ENCODE data around the gene TINAGL1. TPM values are rescaled to one million over a fixed set of nuclear protein-coding genes. Genes with fewer than 3 reads are reported as not detected.

The TINAGL1 gene
- total RNA-seq, 1 experiment from 2014 or later, result 2.9 TPM

GRCh38 chr1:31583995-31584868, 7.9 kb downstream of the TINAGL1 start:
- DNase-seq (ENCODE audit: unreplicated experiment), result peak; percentile 52
- POLR2A ChIA-PET, result interaction anchor here (0.7 to 2.7 kb wide), 2 partner anchors 10 to 60 kb away, joined by 3 to 16 read pairs; partner anchors contain the start of gene PEF1
- Mint-ChIP-seq H3K4me3 (ENCODE audit: unreplicated experiment) (no peak overlapping the region), H3K9me3 (ENCODE audit: unreplicated experiment) (no peaks in the 10 kb centered on the region), H3K4me1 (ENCODE audit: insufficient read depth, unreplicated experiment) (peaks cover 27% of the 10 kb centered on the region), H3K27ac (ENCODE audit: low read depth, unreplicated experiment) (no peak overlapping the region), H3K36me3 (ENCODE audit: insufficient read depth, unreplicated experiment) (peaks cover 11% of the 10 kb centered on the region), H3K27me3 (ENCODE audit: insufficient read depth, unreplicated experiment) (no peaks in the 10 kb centered on the region)
- intact Hi-C loops (cut with micrococcal nuclease), result no loop called here
- no peak for TF ChIP-seq CTCF (IDR thresholded peaks at IDR 0.05; ENCODE audit: unreplicated experiment)
- BruUV-seq (replicated peaks), result no TSS peak
- CTCF ChIA-PET, result interaction anchor here (0.6 to 1.0 kb wide), 5 partner anchors 9 to 35 kb away, joined by 3 to 5 read pairs (median 3); no protein-coding TSS in a partner anchor

GRCh38 chr1:31584869-31585735, 8.8 kb downstream of the TINAGL1 start:
- Mint-ChIP-seq H3K9me3 (ENCODE audit: unreplicated experiment) (no peaks in the 10 kb centered on the region), H3K4me3 (ENCODE audit: unreplicated experiment) (no peak overlapping the region), H3K27me3 (ENCODE audit: insufficient read depth, unreplicated experiment) (no peaks in the 10 kb centered on the region), H3K36me3 (ENCODE audit: insufficient read depth, unreplicated experiment) (peaks cover 11% of the 10 kb centered on the region), H3K4me1 (ENCODE audit: insufficient read depth, unreplicated experiment) (peaks cover 24% of the 10 kb centered on the region), H3K27ac (ENCODE audit: low read depth, unreplicated experiment) (no peak overlapping the region)
- ChIA-PET CTCF (interaction anchor here (0.6 to 1.0 kb wide), 6 partner anchors 8 to 81 kb away, joined by 3 to 5 read pairs (median 3); no protein-coding TSS in a partner anchor), POLR2A (interaction anchor here (0.6 to 2.7 kb wide), 2 partner anchors 11 to 212 kb away, joined by 4 to 16 read pairs; no protein-coding TSS in a partner anchor)
- no TSS peak for BruUV-seq (replicated peaks)
- DNase-seq (ENCODE audit: unreplicated experiment), result no peak
- no peak for TF ChIP-seq CTCF (IDR thresholded peaks at IDR 0.05; ENCODE audit: unreplicated experiment)
- intact Hi-C loops (cut with micrococcal nuclease), result no loop called here

DNA sequence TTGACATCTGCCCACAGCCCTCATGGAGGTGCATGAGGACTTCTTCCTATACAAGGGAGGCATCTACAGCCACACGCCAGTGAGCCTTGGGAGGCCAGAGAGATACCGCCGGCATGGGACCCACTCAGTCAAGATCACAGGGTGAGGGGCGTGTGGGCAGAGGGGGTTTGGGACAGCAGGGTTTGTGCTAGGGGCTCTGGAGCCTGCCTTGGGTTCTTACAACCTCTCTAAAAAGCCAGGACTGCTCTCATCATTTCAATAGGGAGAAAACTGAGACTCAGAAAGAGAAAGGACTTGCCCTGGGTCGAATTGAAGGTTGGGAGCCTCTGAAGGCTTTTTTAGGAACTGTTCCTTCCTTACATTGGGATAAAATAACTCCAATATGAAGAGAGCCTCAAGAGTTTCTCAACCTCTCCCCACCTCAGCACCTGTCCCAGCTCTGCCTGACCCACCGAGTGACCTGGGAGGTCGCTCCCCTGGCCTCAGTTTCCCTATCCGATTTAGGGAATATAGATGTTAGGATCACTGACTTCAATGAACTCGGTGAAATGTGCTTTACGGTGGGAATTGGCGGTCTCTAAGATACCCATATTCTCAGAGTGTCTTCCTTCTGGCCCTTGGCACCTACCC, 9.5 kb downstream of the TINAGL1 start:
- Mint-ChIP-seq H3K27ac (ENCODE audit: low read depth, unreplicated experiment) (no peak overlapping the region), H3K4me3 (ENCODE audit: unreplicated experiment) (no peak overlapping the region), H3K36me3 (ENCODE audit: insufficient read depth, unreplicated experiment) (peaks cover 11% of the 10 kb centered on the region), H3K27me3 (ENCODE audit: insufficient read depth, unreplicated experiment) (no peaks in the 10 kb centered on the region), H3K9me3 (ENCODE audit: unreplicated experiment) (no peaks in the 10 kb centered on the region), H3K4me1 (ENCODE audit: insufficient read depth, unreplicated experiment) (peaks cover 18% of the 10 kb centered on the region)
- no peak for DNase-seq (ENCODE audit: unreplicated experiment)
- POLR2A ChIA-PET, result interaction anchor here (0.6 to 2.7 kb wide), 2 partner anchors 11 to 211 kb away, joined by 4 to 16 read pairs; no protein-coding TSS in a partner anchor
- intact Hi-C loops (cut with micrococcal nuclease), result no loop called here
- TF ChIP-seq CTCF (IDR thresholded peaks at IDR 0.05; ENCODE audit: unreplicated experiment), result no peak
- no TSS peak for BruUV-seq (replicated peaks)
- CTCF ChIA-PET, result interaction anchor here (0.7 kb wide), 1 partner anchor 80 kb away, joined by 3 read pairs; no protein-coding TSS in a partner anchor
